Body of pancreas (tissue), 4 donors: ENCODE results near the gene PAX8. TPM values are rescaled to one million over a fixed set of nuclear protein-coding genes. Genes with fewer than 3 reads are reported as not detected.

Experiments used
- ATAC-seq: fragments of 150-250 bp; one replicate; pipeline ENCODE4 v1.9.1; 2016
- DNase-seq, 4 donors: peaks; one replicate each; pipeline ENCODE4 v3.0.0-alpha.2; 2019
- H3K27ac ChIP-seq, 4 donors: fragments of 200-600 bp; sonication (generic); 1 replicate in 3 of 4; 2 replicates in 1 of 4; pipeline versions ENCODE4 v1.5.1 to v1.6.1; 2016 to 2019; ENCODE audit warnings: mild to moderate bottlenecking in 1 of 4, mixed read lengths in 1 of 4, moderate library complexity in 1 of 4
- H3K27me3 ChIP-seq, 2 donors: fragments of 200-600 bp; sonication (generic); one replicate each; pipeline ENCODE4 v1.6.0; 2016; ENCODE audit warnings: mild to moderate bottlenecking in 1 of 2
- H3K36me3 ChIP-seq, 2 donors: fragments of 200-600 bp; sonication (generic); replicated peaks in 1 of 2; 2 replicates each; pipeline ENCODE4 v1.5.1; 2016; ENCODE audit warnings: low read depth in 2 of 2; ENCODE audit not compliant: insufficient read depth in 1 of 2
- H3K4me1 ChIP-seq: fragments of 200-600 bp; sonication (generic); one replicate; pipeline ENCODE4 v1.6.0; 2016
- H3K4me3 ChIP-seq, 2 donors: fragments of 200-600 bp; sonication (generic); 1 replicate in 1 of 2; 2 replicates in 1 of 2; pipeline ENCODE4 v1.5.1; 2016 to 2019
- H3K9me3 ChIP-seq, 3 donors: fragments of 200-600 bp; sonication (generic); 1 replicate in 2 of 3; 2 replicates in 1 of 3; pipeline ENCODE4 v1.5.1; 2016
- CTCF ChIP-seq, 7 experiments: fragments of 450-650 bp in 4 of 7; fragments of 200-600 bp in 3 of 7; sonication (generic) in 3 of 7; IDR thresholded peaks; one replicate each; pipeline ENCODE4 v1.5.1; 2016 to 2019; ENCODE audit warnings: antibody characterized with exemption in 7 of 7
- POLR2A ChIP-seq, 3 donors: fragments of 450-650 bp; IDR thresholded peaks; one replicate each; pipeline ENCODE4 v1.6.1; 2016; ENCODE audit warnings: antibody characterized with exemption in 3 of 3, mild to moderate bottlenecking in 2 of 3
- WGBS, 2 donors: methylation state at CpG; one replicate each; pipeline ENCODE4 v1.1.5; 2017; 5-methylcytosine and 5-hydroxymethylcytosine counted together
- intact Hi-C: fragments of 100-400 bp; cut with DNase I; formaldehyde crosslinking; loops from one replicate; pipeline ENCODE4 v1.15.1; 2023
- total RNA-seq, 2 donors: library from RNA; depleted of rRNA; stranded (reverse); fragments of >200 nt; gene quantifications; one replicate each; pipeline ENCODE4 v1.1.0, GENCODE V29; 2016

Gene PAX8
- total RNA-seq, 2 donors from 2014 or later = 0.52 to 2.3 TPM

- H3K27ac ChIP-seq = peak overlapping the region; percentile 80 to 91 (median 88)
- DNase-seq (peak; percentile 81 to 93 (median 90)), ATAC-seq (peak; percentile 96)
- H3K4me1 ChIP-seq = peaks cover 44% of the 10 kb centered on the region
- intact Hi-C loops = no loop called here
- H3K27me3 ChIP-seq = no peaks in the 10 kb centered on the region
- WGBS, 2 donors = 20 to 25% methylated on average over 10 to 12 of the region's 12 CpGs
- TF ChIP-seq POLR2A (IDR thresholded peaks at IDR 0.05) (peak in 2 of 3 donors; percentile 43 to 46), CTCF (IDR thresholded peaks at IDR 0.05) (no peak)
- H3K9me3 ChIP-seq = no peaks in the 10 kb centered on the region
- no peaks in the 10 kb centered on the region for H3K36me3 ChIP-seq
- no peak overlapping the region for H3K4me3 ChIP-seq
These were observed 111.4 kb downstream of the PAX8 start for GRCh38 chr2:113167115-113167932.

- peak overlapping the region in 3 of 4 donors; percentile 80 to 91 (median 90) for H3K27ac ChIP-seq
- no peak for TF ChIP-seq POLR2A (IDR thresholded peaks at IDR 0.05)
- TF ChIP-seq CTCF (IDR thresholded peaks at IDR 0.05) = no peak
- H3K4me3 ChIP-seq = no peak overlapping the region
- H3K36me3 ChIP-seq = no peaks in the 10 kb centered on the region
- no peak for DNase-seq
- WGBS, 2 donors = 84 to 88% methylated on average over 7 of the region's 7 CpGs
- intact Hi-C loops = no loop called here
- H3K27me3 ChIP-seq = no peaks in the 10 kb centered on the region
- ATAC-seq = no peak
- no peaks in the 10 kb centered on the region for H3K9me3 ChIP-seq
- H3K4me1 ChIP-seq = peaks cover 44% of the 10 kb centered on the region
These were observed 112.5 kb downstream of the PAX8 start for GRCh38 chr2:113166187-113166645.

Other genes starting within 250 kb of the PAX8 start
- gene IL36B, start 226.1 kb downstream of the PAX8 start, total RNA-seq = not detected
- not detected for gene IL36RN, start 219.7 kb downstream of the PAX8 start, total RNA-seq
- gene IL1F10, start 211.0 kb downstream of the PAX8 start, total RNA-seq = not detected
- under 1 TPM in 1 of 2 donors, not detected in 1; 0.78 TPM for gene IL1RN, start 151.3 kb downstream of the PAX8 start, total RNA-seq
- gene PSD4, start 105.0 kb downstream of the PAX8 start, total RNA-seq = 10 to 100 TPM; 40.5 to 83.4 TPM
- 10 to 100 TPM; 19.4 to 42.3 TPM for gene ZNG1B, start 158.8 kb upstream of the PAX8 start, total RNA-seq
- under 1 TPM in 1 of 2 donors, not detected in 1; 0.52 TPM for gene FOXD4L1, start 219.7 kb upstream of the PAX8 start, total RNA-seq